Measurements from ENCODE around the gene SYT9. TPM values are rescaled to one million over a fixed set of nuclear protein-coding genes. Genes with fewer than 3 reads are reported as not detected.

The SYT9 gene
- total and polyA plus RNA-seq, 2 of the 8 experiments (the other 6 are each of a cell fraction or from before 2014, with no cell fraction given) = 1.5 to 2.9 TPM

GRCh38 chr11:7202412-7202811, 49.3 kb upstream of the SYT9 start (continued):
- TF ChIP-seq CHD7 (IDR thresholded peaks at IDR 0.05; ENCODE audit: insufficient replicate concordance, low read length) (no peak), MAFK (IDR thresholded peaks at IDR 0.05; ENCODE audit: low read depth, low read length) (no peak), EGR1 (IDR thresholded peaks at IDR 0.05; ENCODE audit: borderline replicate concordance, low read depth, low read length) (no peak), NRF1 (IDR thresholded peaks at IDR 0.05; ENCODE audit: low read depth, low read length) (no peak), CBX5 (IDR thresholded peaks at IDR 0.05; ENCODE audit: low read depth, low read length) (no peak), TCF12 (IDR thresholded peaks at IDR 0.05; ENCODE audit: low read depth, low read length) (no peak), FOSL1 (IDR thresholded peaks at IDR 0.05; ENCODE audit: insufficient read depth, low read depth, low read length) (no peak), ATF3 (IDR thresholded peaks at IDR 0.05; ENCODE audit: insufficient read depth, low read depth, low read length) (no peak), POLR2AphosphoS5 (IDR thresholded peaks at IDR 0.05; ENCODE audit: low read depth, low read length) (no peak), HDAC6 (IDR thresholded peaks at IDR 0.05; ENCODE audit: low read depth, low read length) (no peak), TBP (IDR thresholded peaks at IDR 0.05; ENCODE audit: low read depth, low read length) (no peak)

Data from H1 (cell line).